DMS 273 treated with DMSO at 0.1 percent for 48 hours (cell line): ENCODE measurements around the gene SLC35F3.
"Not testable (repeated sequence)": the region's sequence is repeated elsewhere in the genome, so short reads cannot be mapped to it uniquely, and the experiment has no call there.

Experiments used
- DNase-seq: peaks from one replicate; lab custom pipeline; 2025; lab: John Stamatoyannopoulos, UW

Gene SLC35F3

GRCh38 chr1:234222561-234223280, 318.2 kb downstream of the SLC35F3 start:
- DNase-seq, result no peak

GRCh38 chr1:234226113-234226818, 321.8 kb downstream of the SLC35F3 start:
- DNase-seq, result no peak

- DNase-seq, result no peak
These were observed 322.3 kb downstream of the SLC35F3 start for GRCh38 chr1:234226819-234227165.

- no peak for DNase-seq
These were observed 325.3 kb downstream of the SLC35F3 start for GRCh38 chr1:234229581-234230387.

- no peak for DNase-seq
These were observed 326.0 kb downstream of the SLC35F3 start for GRCh38 chr1:234230414-234230862.

- DNase-seq, result no peak
These were observed 326.8 kb downstream of the SLC35F3 start for GRCh38 chr1:234231061-234231892.

- DNase-seq, result no peak
These were observed 327.4 kb downstream of the SLC35F3 start for GRCh38 chr1:234231893-234232276.

GRCh38 chr1:234234199-234234598, 329.7 kb downstream of the SLC35F3 start:
- no peak for DNase-seq

- DNase-seq, result peak; percentile 68
These were observed 331.0 kb downstream of the SLC35F3 start for GRCh38 chr1:234235434-234235881.

GRCh38 chr1:234237393-234237792, 332.9 kb downstream of the SLC35F3 start:
- DNase-seq, result no peak

- no peak for DNase-seq
These were observed 333.6 kb downstream of the SLC35F3 start for GRCh38 chr1:234238060-234238459.

GRCh38 chr1:234239515-234239914, 335.0 kb downstream of the SLC35F3 start:
- DNase-seq, result no peak

- DNase-seq, result no peak
These were observed 335.5 kb downstream of the SLC35F3 start for GRCh38 chr1:234239936-234240335.

GRCh38 chr1:234240680-234241079, 336.2 kb downstream of the SLC35F3 start:
- DNase-seq, result no peak

GRCh38 chr1:234241941-234242490, 337.5 kb downstream of the SLC35F3 start:
- no peak for DNase-seq

- no peak for DNase-seq
These were observed 339.2 kb downstream of the SLC35F3 start for GRCh38 chr1:234243521-234244260.

GRCh38 chr1:234244482-234244881, 340.0 kb downstream of the SLC35F3 start:
- no peak for DNase-seq

GRCh38 chr1:234246638-234247116, 342.2 kb downstream of the SLC35F3 start:
- DNase-seq, result no peak

GRCh38 chr1:234247746-234248145, 343.3 kb downstream of the SLC35F3 start:
- DNase-seq, result not testable (repeated sequence)

GRCh38 chr1:234250747-234251146, 346.3 kb downstream of the SLC35F3 start:
- DNase-seq, result no peak

GRCh38 chr1:234253732-234254131, 349.3 kb downstream of the SLC35F3 start:
- no peak for DNase-seq
